ENCODE measurements around the gene C17orf100.

Gene C17orf100

DNA sequence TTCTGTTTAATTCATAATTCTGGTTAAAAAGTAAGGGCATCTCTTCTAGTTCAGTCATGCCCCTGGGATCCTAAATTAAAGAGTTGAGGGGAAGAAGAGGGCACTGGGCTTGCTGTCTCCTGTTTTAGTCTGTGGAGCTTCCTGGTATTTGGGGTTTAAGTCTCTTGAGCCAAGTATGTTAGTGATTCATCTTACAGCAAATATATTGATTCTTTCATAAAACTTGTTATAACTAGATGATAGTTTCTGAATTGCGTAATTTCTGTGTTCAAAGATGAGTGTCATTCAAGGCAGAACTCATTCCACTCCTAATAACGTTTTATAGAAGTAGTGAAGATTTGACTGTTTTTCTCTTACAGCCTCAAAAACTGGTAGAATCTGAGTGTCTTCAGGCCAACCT lies 9.0 kb upstream of the C17orf100 start:
- peaks cover 26% of the 10 kb centered on the region for H3K4me1 ChIP-seq (ENCODE audit: insufficient read depth, low read length, poor library complexity, severe bottlenecking)
- peaks cover 25% of the 10 kb centered on the region for H4K20me1 ChIP-seq (ENCODE audit: insufficient read depth, low read length, poor library complexity, severe bottlenecking)
- peaks cover 50% of the 10 kb centered on the region for H3K79me2 ChIP-seq (ENCODE audit: insufficient read depth, low read length)
- H3K9me2 ChIP-seq (replicated peaks; ENCODE audit: low read depth, low read length) = no peaks in the 10 kb centered on the region
- H3K9ac ChIP-seq (ENCODE audit: low read depth, low read length, poor library complexity, severe bottlenecking) = peak overlapping the region; percentile 24
- peaks cover 16% of the 10 kb centered on the region; the same call in 1 of the 2 replicates for H3K36me3 ChIP-seq (ENCODE audit: insufficient read depth, low read length)
- H3K27me3 ChIP-seq (ENCODE audit: insufficient read depth, low read length, poor library complexity, severe bottlenecking) = no peaks in the 10 kb centered on the region
- H2AFZ ChIP-seq (ENCODE audit: low read length) = no peak overlapping the region
- H3K4me2 ChIP-seq (ENCODE audit: low read depth, low read length, poor library complexity, severe bottlenecking) = peak overlapping the region; percentile 87
- TF ChIP-seq, protein P1, sequence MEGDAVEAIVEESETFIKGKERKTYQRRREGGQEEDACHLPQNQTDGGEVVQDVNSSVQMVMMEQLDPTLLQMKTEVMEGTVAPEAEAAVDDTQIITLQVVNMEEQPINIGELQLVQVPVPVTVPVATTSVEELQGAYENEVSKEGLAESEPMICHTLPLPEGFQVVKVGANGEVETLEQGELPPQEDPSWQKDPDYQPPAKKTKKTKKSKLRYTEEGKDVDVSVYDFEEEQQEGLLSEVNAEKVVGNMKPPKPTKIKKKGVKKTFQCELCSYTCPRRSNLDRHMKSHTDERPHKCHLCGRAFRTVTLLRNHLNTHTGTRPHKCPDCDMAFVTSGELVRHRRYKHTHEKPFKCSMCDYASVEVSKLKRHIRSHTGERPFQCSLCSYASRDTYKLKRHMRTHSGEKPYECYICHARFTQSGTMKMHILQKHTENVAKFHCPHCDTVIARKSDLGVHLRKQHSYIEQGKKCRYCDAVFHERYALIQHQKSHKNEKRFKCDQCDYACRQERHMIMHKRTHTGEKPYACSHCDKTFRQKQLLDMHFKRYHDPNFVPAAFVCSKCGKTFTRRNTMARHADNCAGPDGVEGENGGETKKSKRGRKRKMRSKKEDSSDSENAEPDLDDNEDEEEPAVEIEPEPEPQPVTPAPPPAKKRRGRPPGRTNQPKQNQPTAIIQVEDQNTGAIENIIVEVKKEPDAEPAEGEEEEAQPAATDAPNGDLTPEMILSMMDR (conservative IDR thresholded peaks at IDR 0.05; ENCODE audit: low read length) = no peak
- no peak for TF ChIP-seq EZH2phosphoT487 (IDR thresholded peaks at IDR 0.05; ENCODE audit: borderline replicate concordance)
- H3K4me3 ChIP-seq (ENCODE audit: low read length, poor library complexity, severe bottlenecking) = peak overlapping the region; percentile 88
- no peaks in the 10 kb centered on the region for H3F3A ChIP-seq (ENCODE audit: low read depth)
- no peaks in the 10 kb centered on the region for H3K9me3 ChIP-seq (ENCODE audit: insufficient read depth, low read depth, low read length)

DNA sequence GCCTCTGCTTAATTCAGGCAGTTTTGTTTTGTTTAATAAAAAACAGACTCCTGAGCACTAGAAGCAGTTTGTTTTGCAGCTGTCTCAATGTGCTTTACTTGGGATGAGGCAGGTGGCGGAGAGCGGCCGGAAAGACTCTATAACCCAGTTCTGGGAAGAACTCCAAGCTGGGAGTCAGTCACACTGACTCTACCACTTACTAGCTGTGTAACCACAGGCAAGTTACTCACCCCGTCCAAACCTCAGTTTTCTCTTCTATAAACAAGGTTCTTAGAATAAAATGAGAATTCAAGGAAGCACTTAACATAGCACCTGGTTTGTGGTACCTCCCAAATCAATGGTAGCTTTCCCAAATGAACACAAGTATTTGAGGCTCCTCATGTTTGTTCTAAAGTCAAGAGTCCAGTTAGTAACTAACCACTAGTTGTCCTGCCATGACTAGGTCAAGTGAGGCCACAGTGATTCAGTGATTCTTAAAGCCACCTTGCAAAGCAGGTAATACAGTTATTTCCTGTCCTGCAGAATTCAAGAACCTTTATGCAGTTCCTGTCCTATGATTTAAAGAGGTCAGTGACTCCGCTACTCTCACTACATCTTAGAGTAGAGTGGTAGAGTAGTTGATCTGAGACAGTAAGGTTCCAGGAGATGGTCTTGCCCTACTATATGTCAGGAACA lies 8.0 kb upstream of the C17orf100 start:
- H3K36me3 ChIP-seq (ENCODE audit: insufficient read depth, low read length) = peaks cover 16% of the 10 kb centered on the region; the same call in 1 of the 2 replicates
- H3K79me2 ChIP-seq (ENCODE audit: insufficient read depth, low read length) = peaks cover 54% of the 10 kb centered on the region
- peaks cover 34% of the 10 kb centered on the region for H4K20me1 ChIP-seq (ENCODE audit: insufficient read depth, low read length, poor library complexity, severe bottlenecking)
- no peaks in the 10 kb centered on the region for H3K9me3 ChIP-seq (ENCODE audit: insufficient read depth, low read depth, low read length)
- peak overlapping the region; percentile 24 for H3K9ac ChIP-seq (ENCODE audit: low read depth, low read length, poor library complexity, severe bottlenecking)
- no peak overlapping the region for H3K4me3 ChIP-seq (ENCODE audit: low read length, poor library complexity, severe bottlenecking)
- no peaks in the 10 kb centered on the region for H3F3A ChIP-seq (ENCODE audit: low read depth)
- H3K4me2 ChIP-seq (ENCODE audit: low read depth, low read length, poor library complexity, severe bottlenecking) = no peak overlapping the region
- no peaks in the 10 kb centered on the region for H3K27me3 ChIP-seq (ENCODE audit: insufficient read depth, low read length, poor library complexity, severe bottlenecking)
- H2AFZ ChIP-seq (ENCODE audit: low read length) = no peak overlapping the region
- TF ChIP-seq, protein P1 (conservative IDR thresholded peaks at IDR 0.05; ENCODE audit: low read length) = no peak
- no peak for TF ChIP-seq EZH2phosphoT487 (IDR thresholded peaks at IDR 0.05; ENCODE audit: borderline replicate concordance)
- no peaks in the 10 kb centered on the region for H3K9me2 ChIP-seq (replicated peaks; ENCODE audit: low read depth, low read length)
- H3K4me1 ChIP-seq (ENCODE audit: insufficient read depth, low read length, poor library complexity, severe bottlenecking) = peaks cover 31% of the 10 kb centered on the region

DNA sequence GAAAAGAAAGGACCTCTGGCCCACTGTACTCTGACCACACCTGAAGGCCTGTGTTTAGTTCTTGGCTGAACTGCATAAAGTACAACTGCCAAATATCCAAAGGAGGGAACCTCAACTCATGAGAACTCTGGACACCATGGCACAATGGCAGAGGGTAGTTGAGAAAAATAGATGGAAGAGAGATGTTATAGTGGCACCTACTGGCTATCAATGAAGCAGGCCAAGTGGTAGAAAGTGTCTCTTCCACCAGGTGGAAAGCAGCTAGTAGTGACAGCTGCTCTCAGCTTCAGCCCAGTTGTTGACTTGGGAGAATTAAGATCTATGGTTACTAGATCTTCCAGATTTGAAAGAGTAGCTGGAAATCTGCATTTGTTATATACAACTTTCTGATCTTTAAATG lies 3.4 kb upstream of the C17orf100 start:
- Histone ChIP-seq H2AFZ (ENCODE audit: low read length) (no peak overlapping the region), H3K36me3 (ENCODE audit: insufficient read depth, low read length) (peaks cover 16% of the 10 kb centered on the region; the same call in 1 of the 2 replicates), H3K9me2 (replicated peaks; ENCODE audit: low read depth, low read length) (no peaks in the 10 kb centered on the region), H3K4me2 (ENCODE audit: low read depth, low read length, poor library complexity, severe bottlenecking) (peak overlapping the region; percentile 60), H4K20me1 (ENCODE audit: insufficient read depth, low read length, poor library complexity, severe bottlenecking) (peaks cover 39% of the 10 kb centered on the region), H3K27me3 (ENCODE audit: insufficient read depth, low read length, poor library complexity, severe bottlenecking) (no peaks in the 10 kb centered on the region), H3K9me3 (ENCODE audit: insufficient read depth, low read depth, low read length) (no peaks in the 10 kb centered on the region), H3K4me3 (ENCODE audit: low read length, poor library complexity, severe bottlenecking) (peak overlapping the region; percentile 15), H3F3A (ENCODE audit: low read depth) (peaks cover 4% of the 10 kb centered on the region), H3K79me2 (ENCODE audit: insufficient read depth, low read length) (peaks cover 34% of the 10 kb centered on the region), H3K4me1 (ENCODE audit: insufficient read depth, low read length, poor library complexity, severe bottlenecking) (peaks cover 19% of the 10 kb centered on the region), H3K9ac (ENCODE audit: low read depth, low read length, poor library complexity, severe bottlenecking) (no peak overlapping the region)
- no peak for TF ChIP-seq EZH2phosphoT487 (IDR thresholded peaks at IDR 0.05; ENCODE audit: borderline replicate concordance)
- TF ChIP-seq, protein P1 (conservative IDR thresholded peaks at IDR 0.05; ENCODE audit: low read length) = peak; percentile 68
